Neural cell (in vitro differentiated cells): ENCODE measurements around the gene B4GALT5. TPM values are rescaled to one million over a fixed set of nuclear protein-coding genes. Genes with fewer than 3 reads are reported as not detected.

Experiments used
- H2AFZ ChIP-seq: fragments of 200-600, 300-800 bp; sonication (generic), shearing (Covaris generic); 2 replicates; pipeline ENCODE4 v1.6.0; 2014; ENCODE audit warnings: low read depth, mild to moderate bottlenecking, antibody characterized with exemption, low read length, moderate library complexity
- H3F3A ChIP-seq: fragments of 200-600 bp; shearing (Covaris generic); 2 replicates; pipeline ENCODE4 v1.6.1; 2016; ENCODE audit warnings: mild to moderate bottlenecking, moderate library complexity, mixed read lengths, antibody characterized with exemption, low read length; ENCODE audit not compliant: insufficient read depth, poor library complexity, severe bottlenecking
- H3K27ac ChIP-seq: fragments of 200-600, 300-800 bp; sonication (generic), shearing (Covaris generic); 2 replicates; pipeline ENCODE4 v1.5.1; 2014; ENCODE audit warnings: mild to moderate bottlenecking, low read length, moderate library complexity
- H3K27me3 ChIP-seq: fragments of 300-800, 200-600 bp; sonication (generic), shearing (Covaris generic); 2 replicates; pipeline ENCODE4 v1.6.0; 2014; ENCODE audit warnings: mild to moderate bottlenecking, low read depth, low read length, moderate library complexity; ENCODE audit not compliant: insufficient read depth
- H3K36me3 ChIP-seq: fragments of 300-800, 200-600 bp; sonication (generic), shearing (Covaris generic); 2 replicates; pipeline ENCODE4 v1.5.1; 2014; ENCODE audit warnings: mild to moderate bottlenecking, antibody characterized with exemption, low read length, moderate library complexity; ENCODE audit not compliant: insufficient read depth
- H3K4me2 ChIP-seq: fragments of 300-800, 200-600 bp; sonication (generic), shearing (Covaris generic); 2 replicates; pipeline ENCODE4 v1.6.0; 2014; ENCODE audit warnings: mild to moderate bottlenecking, low read length
- H3K4me3 ChIP-seq: fragments of 300-800, 200-600 bp; sonication (generic), shearing (Covaris generic); 2 replicates; pipeline ENCODE4 v1.5.1; 2014; ENCODE audit warnings: mild to moderate bottlenecking, low read length, moderate library complexity
- H3K79me2 ChIP-seq: fragments of 200-600 bp; shearing (Covaris generic); replicated peaks from 2 replicates; pipeline ENCODE4 v1.6.0; 2014; ENCODE audit warnings: mild to moderate bottlenecking, low read length, moderate library complexity; ENCODE audit not compliant: insufficient read depth
- H3K9ac ChIP-seq: fragments of 300-800, 200-600 bp; sonication (generic), shearing (Covaris generic); 2 replicates; pipeline ENCODE4 v1.6.1; 2016; ENCODE audit warnings: mild to moderate bottlenecking, low read length, mixed read lengths
- H3K9me2 ChIP-seq: fragments of 200-600 bp; shearing (Covaris generic); 2 replicates; pipeline ENCODE4 v1.6.1; 2016; ENCODE audit warnings: mild to moderate bottlenecking, low read length, mixed read lengths; ENCODE audit not compliant: insufficient read depth
- H3K9me3 ChIP-seq: fragments of 200-600, 300-800 bp; sonication (generic), shearing (Covaris generic); 2 replicates; pipeline ENCODE4 v1.6.1; 2016; ENCODE audit warnings: mild to moderate bottlenecking, mixed run types, low read length, moderate library complexity, mixed read lengths
- H4K20me1 ChIP-seq: fragments of 200-600 bp; shearing (Covaris generic); 2 replicates; pipeline ENCODE4 v1.6.1; 2016; ENCODE audit warnings: mild to moderate bottlenecking, mixed run types; ENCODE audit not compliant: insufficient read depth
- EP300 ChIP-seq: fragments of 450-650 bp; conservative IDR thresholded peaks from 2 replicates; pipeline ENCODE4 v1.6.1; 2014; ENCODE audit warnings: antibody characterized with exemption, mild to moderate bottlenecking, moderate library complexity; ENCODE audit not compliant: poor library complexity, severe bottlenecking
- EZH2 ChIP-seq: fragments of 200-600, 300-800 bp; shearing (Covaris generic), sonication (generic); IDR thresholded peaks from 2 replicates; pipeline ENCODE4 v1.6.1; 2014; ENCODE audit warnings: antibody characterized with exemption, low read length, borderline replicate concordance, mild to moderate bottlenecking; ENCODE audit not compliant: insufficient read depth, poor library complexity, severe bottlenecking
- MXI1 ChIP-seq: fragments of 450-650 bp; conservative IDR thresholded peaks from 2 replicates; pipeline ENCODE4 v1.6.1; 2014; ENCODE audit warnings: antibody characterized with exemption, mild to moderate bottlenecking; ENCODE audit not compliant: poor library complexity, severe bottlenecking
- POLR2AphosphoS5 ChIP-seq: IDR thresholded peaks from 2 replicates; pipeline ENCODE4 v1.6.1; 2012
- RAD21 ChIP-seq: fragments of 450-650 bp; conservative IDR thresholded peaks from 2 replicates; pipeline ENCODE4 v1.6.1; 2014; ENCODE audit warnings: antibody characterized with exemption, mild to moderate bottlenecking, moderate library complexity
- SMC3 ChIP-seq: fragments of 450-650 bp; conservative IDR thresholded peaks from 2 replicates; pipeline ENCODE4 v1.6.1; 2014; ENCODE audit warnings: antibody characterized with exemption, mild to moderate bottlenecking, moderate library complexity; ENCODE audit not compliant: poor library complexity
- TAF1 ChIP-seq: IDR thresholded peaks from 2 replicates; pipeline ENCODE4 v1.6.1; 2012; ENCODE audit warnings: low read depth
- polyA plus RNA-seq: library from polyadenylated mRNA; depleted of rRNA; stranded (reverse); fragments of >200 nt; gene quantifications from 2 replicates; pipeline ENCODE4 v1.2.3, GENCODE V29; 2014
- TF ChIP-seq, protein P1 (sequence below): IDR thresholded peaks from 2 replicates; pipeline ENCODE4 v1.6.1; 2012; ENCODE audit warnings: borderline replicate concordance
- TF ChIP-seq, protein P2 (sequence below): fragments of 450-650 bp; IDR thresholded peaks from 2 replicates; pipeline ENCODE4 v1.5.1; 2014; ENCODE audit warnings: antibody characterized with exemption, mild to moderate bottlenecking, moderate library complexity; ENCODE audit not compliant: poor library complexity, severe bottlenecking

The B4GALT5 gene
- polyA plus RNA-seq, 1 donor from 2014 or later, result 34.7 TPM

GRCh38 chr20:49589747-49590146 is 123.9 kb downstream of the B4GALT5 start:
- Histone ChIP-seq H3K4me3 (no peak overlapping the region), H3K79me2 (no peaks in the 10 kb centered on the region), H3K9me3 (no peaks in the 10 kb centered on the region), H3K27ac (no peak overlapping the region), H4K20me1 (no peaks in the 10 kb centered on the region), H3K9ac (no peak overlapping the region), H3K27me3 (no peaks in the 10 kb centered on the region), H3K36me3 (no peaks in the 10 kb centered on the region), H3K4me2 (no peak overlapping the region), H2AFZ (no peak overlapping the region), H3F3A (no peaks in the 10 kb centered on the region), H3K9me2 (no peaks in the 10 kb centered on the region)
- TF ChIP-seq POLR2AphosphoS5 (no peak), RAD21 (no peak), EP300 (no peak), MXI1 (no peak), EZH2 (no peak), SMC3 (no peak), TAF1 (no peak)
- TF ChIP-seq, protein P1, sequence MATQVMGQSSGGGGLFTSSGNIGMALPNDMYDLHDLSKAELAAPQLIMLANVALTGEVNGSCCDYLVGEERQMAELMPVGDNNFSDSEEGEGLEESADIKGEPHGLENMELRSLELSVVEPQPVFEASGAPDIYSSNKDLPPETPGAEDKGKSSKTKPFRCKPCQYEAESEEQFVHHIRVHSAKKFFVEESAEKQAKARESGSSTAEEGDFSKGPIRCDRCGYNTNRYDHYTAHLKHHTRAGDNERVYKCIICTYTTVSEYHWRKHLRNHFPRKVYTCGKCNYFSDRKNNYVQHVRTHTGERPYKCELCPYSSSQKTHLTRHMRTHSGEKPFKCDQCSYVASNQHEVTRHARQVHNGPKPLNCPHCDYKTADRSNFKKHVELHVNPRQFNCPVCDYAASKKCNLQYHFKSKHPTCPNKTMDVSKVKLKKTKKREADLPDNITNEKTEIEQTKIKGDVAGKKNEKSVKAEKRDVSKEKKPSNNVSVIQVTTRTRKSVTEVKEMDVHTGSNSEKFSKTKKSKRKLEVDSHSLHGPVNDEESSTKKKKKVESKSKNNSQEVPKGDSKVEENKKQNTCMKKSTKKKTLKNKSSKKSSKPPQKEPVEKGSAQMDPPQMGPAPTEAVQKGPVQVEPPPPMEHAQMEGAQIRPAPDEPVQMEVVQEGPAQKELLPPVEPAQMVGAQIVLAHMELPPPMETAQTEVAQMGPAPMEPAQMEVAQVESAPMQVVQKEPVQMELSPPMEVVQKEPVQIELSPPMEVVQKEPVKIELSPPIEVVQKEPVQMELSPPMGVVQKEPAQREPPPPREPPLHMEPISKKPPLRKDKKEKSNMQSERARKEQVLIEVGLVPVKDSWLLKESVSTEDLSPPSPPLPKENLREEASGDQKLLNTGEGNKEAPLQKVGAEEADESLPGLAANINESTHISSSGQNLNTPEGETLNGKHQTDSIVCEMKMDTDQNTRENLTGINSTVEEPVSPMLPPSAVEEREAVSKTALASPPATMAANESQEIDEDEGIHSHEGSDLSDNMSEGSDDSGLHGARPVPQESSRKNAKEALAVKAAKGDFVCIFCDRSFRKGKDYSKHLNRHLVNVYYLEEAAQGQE, result no peak
- TF ChIP-seq, protein P2, sequence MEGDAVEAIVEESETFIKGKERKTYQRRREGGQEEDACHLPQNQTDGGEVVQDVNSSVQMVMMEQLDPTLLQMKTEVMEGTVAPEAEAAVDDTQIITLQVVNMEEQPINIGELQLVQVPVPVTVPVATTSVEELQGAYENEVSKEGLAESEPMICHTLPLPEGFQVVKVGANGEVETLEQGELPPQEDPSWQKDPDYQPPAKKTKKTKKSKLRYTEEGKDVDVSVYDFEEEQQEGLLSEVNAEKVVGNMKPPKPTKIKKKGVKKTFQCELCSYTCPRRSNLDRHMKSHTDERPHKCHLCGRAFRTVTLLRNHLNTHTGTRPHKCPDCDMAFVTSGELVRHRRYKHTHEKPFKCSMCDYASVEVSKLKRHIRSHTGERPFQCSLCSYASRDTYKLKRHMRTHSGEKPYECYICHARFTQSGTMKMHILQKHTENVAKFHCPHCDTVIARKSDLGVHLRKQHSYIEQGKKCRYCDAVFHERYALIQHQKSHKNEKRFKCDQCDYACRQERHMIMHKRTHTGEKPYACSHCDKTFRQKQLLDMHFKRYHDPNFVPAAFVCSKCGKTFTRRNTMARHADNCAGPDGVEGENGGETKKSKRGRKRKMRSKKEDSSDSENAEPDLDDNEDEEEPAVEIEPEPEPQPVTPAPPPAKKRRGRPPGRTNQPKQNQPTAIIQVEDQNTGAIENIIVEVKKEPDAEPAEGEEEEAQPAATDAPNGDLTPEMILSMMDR, result no peak

DNA sequence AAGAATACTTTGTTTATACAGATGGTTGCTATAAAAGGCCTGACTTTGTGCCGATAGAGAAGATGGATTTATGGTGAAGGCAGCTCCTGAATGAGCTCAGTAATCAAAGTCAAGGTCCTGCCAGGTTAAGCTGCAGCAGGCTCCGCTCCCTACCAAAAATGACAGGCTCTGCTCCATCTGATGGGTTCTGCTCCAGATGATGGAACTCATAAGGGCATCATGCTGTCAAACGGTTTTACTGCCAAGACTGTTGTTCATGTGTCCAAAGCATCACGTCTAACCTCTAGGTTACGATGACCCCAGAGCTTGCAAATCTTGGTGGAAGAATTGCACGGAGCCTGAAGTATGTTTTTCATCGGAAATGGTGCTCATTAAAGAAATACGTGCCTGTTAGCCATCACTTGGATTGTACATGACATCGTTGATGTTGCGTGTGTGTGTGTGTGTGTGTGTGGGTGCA is 126.5 kb downstream of the B4GALT5 start:
- H3K9me2 ChIP-seq, result no peaks in the 10 kb centered on the region
- no peak overlapping the region for H3K27ac ChIP-seq
- no peak overlapping the region for H3K9ac ChIP-seq
- H3F3A ChIP-seq, result no peaks in the 10 kb centered on the region
- H3K79me2 ChIP-seq, result no peaks in the 10 kb centered on the region
- no peaks in the 10 kb centered on the region for H3K36me3 ChIP-seq
- no peak overlapping the region for H3K4me3 ChIP-seq
- no peak overlapping the region for H2AFZ ChIP-seq
- TF ChIP-seq EZH2 (no peak), SMC3 (no peak), POLR2AphosphoS5 (no peak), EP300 (no peak), MXI1 (no peak), RAD21 (no peak)
- TF ChIP-seq, protein P2, result no peak
- H3K4me2 ChIP-seq, result no peak overlapping the region
- no peaks in the 10 kb centered on the region for H4K20me1 ChIP-seq
- H3K27me3 ChIP-seq, result no peaks in the 10 kb centered on the region
- H3K9me3 ChIP-seq, result no peaks in the 10 kb centered on the region
